Measurements from ENCODE around the gene MRS2. TPM values are rescaled to one million over a fixed set of nuclear protein-coding genes. Genes with fewer than 3 reads are reported as not detected.

Gene MRS2
- total RNA-seq, 1 donor from 2014 or later = 32.3 TPM

DNA sequence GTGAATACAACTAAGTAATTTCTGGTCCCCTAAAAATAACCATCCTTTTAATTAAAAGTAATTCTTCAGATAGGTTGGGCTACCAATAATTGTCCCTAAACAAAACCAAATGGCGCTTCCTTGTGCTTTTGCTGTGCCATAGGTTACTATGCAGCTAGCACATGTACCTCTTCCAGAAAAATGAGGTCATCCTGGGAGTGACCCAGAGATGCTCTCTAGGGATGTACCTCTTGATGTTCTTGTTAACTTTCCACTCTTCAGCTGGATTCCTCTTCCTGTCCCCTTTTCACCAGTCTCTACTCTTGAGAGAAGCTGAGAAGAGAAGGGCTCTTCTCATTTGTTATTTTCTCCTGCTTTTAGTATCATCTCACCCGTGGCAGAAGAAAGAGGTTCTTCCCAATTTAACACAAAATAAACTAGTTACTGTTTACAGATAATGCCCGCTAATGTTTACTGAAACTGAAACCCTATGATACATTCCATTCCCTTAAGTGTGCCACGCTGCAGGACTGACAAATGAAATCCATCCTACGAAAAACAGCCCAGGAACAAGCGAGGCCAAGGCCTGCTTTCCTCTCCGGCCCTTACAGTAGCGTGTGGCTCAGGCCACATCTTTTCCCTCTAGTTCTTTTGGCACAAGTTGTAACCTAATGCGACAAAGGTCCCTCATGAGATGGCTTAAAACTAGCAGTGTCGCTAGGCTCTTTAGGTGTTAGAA is 24.2 kb downstream of the MRS2 start:
- H3F3A ChIP-seq (ENCODE audit: low read depth) = no peaks in the 10 kb centered on the region
- H3K4me3 Mint-ChIP-seq = no peak overlapping the region
- no peaks in the 10 kb centered on the region for H3K4me1 ChIP-seq
- H3K79me2 ChIP-seq (ENCODE audit: low read depth) = no peaks in the 10 kb centered on the region
- H3K9me3 Mint-ChIP-seq = no peaks in the 10 kb centered on the region
- no peaks in the 10 kb centered on the region for H3K27me3 Mint-ChIP-seq (ENCODE audit: insufficient read depth, low read depth)
- peaks cover 7% of the 10 kb centered on the region for H3K36me3 Mint-ChIP-seq
- no peaks in the 10 kb centered on the region for H3K36me3 ChIP-seq
- DNase-seq (ENCODE audit: low spot score) = no peak
- H3K9me3 ChIP-seq (ENCODE audit: low read depth) = no peaks in the 10 kb centered on the region
- H3K27me3 ChIP-seq = no peaks in the 10 kb centered on the region
- TF ChIP-seq CTCF (IDR thresholded peaks at IDR 0.05) (no peak), EZH2 (IDR thresholded peaks at IDR 0.05) (no peak), EZH2phosphoT487 (IDR thresholded peaks at IDR 0.05) (no peak)
- H3K27ac ChIP-seq = no peak overlapping the region
- no peak overlapping the region for H3K9ac ChIP-seq
- no peak overlapping the region for H3K27ac Mint-ChIP-seq
- H3K4me3 ChIP-seq = no peak overlapping the region
- no peak overlapping the region for H2AFZ ChIP-seq (replicated peaks)
- no peaks in the 10 kb centered on the region for H3K4me1 Mint-ChIP-seq
- no peak overlapping the region for H3K4me2 ChIP-seq
- H4K20me1 ChIP-seq (ENCODE audit: low read depth) = no peaks in the 10 kb centered on the region

- no peak overlapping the region for H3K27ac Mint-ChIP-seq
- no peaks in the 10 kb centered on the region for H3F3A ChIP-seq (ENCODE audit: low read depth)
- no peaks in the 10 kb centered on the region for H3K27me3 ChIP-seq
- H3K9ac ChIP-seq = no peak overlapping the region
- H3K4me3 Mint-ChIP-seq = no peak overlapping the region
- DNase-seq (ENCODE audit: low spot score) = no peak
- H3K9me3 Mint-ChIP-seq = no peaks in the 10 kb centered on the region
- H3K36me3 ChIP-seq = no peaks in the 10 kb centered on the region
- no peak overlapping the region for H3K27ac ChIP-seq
- H3K27me3 Mint-ChIP-seq (ENCODE audit: insufficient read depth, low read depth) = no peaks in the 10 kb centered on the region
- H4K20me1 ChIP-seq (ENCODE audit: low read depth) = no peaks in the 10 kb centered on the region
- no peaks in the 10 kb centered on the region for H3K4me1 Mint-ChIP-seq
- no peak for TF ChIP-seq CTCF (IDR thresholded peaks at IDR 0.05)
- no peak for TF ChIP-seq EZH2phosphoT487 (IDR thresholded peaks at IDR 0.05)
- TF ChIP-seq EZH2 (IDR thresholded peaks at IDR 0.05) = no peak
- H3K4me2 ChIP-seq = no peak overlapping the region
- no peaks in the 10 kb centered on the region for H3K79me2 ChIP-seq (ENCODE audit: low read depth)
- no peaks in the 10 kb centered on the region for H3K9me3 ChIP-seq (ENCODE audit: low read depth)
- H3K36me3 Mint-ChIP-seq = peaks cover 6% of the 10 kb centered on the region
- H3K4me3 ChIP-seq = no peak overlapping the region
- no peak overlapping the region for H2AFZ ChIP-seq (replicated peaks)
- no peaks in the 10 kb centered on the region for H3K4me1 ChIP-seq
Measured at GRCh38 chr6:24428615-24429014, 25.9 kb downstream of the MRS2 start.

- no peak overlapping the region for H2AFZ ChIP-seq (replicated peaks)
- Mint-ChIP-seq H3K27ac (no peak overlapping the region), H3K4me1 (no peaks in the 10 kb centered on the region), H3K9me3 (no peaks in the 10 kb centered on the region), H3K36me3 (peaks cover 6% of the 10 kb centered on the region), H3K27me3 (ENCODE audit: insufficient read depth, low read depth) (no peaks in the 10 kb centered on the region), H3K4me3 (no peak overlapping the region)
- no peak for DNase-seq (ENCODE audit: low spot score)
- H3K9me3 ChIP-seq (ENCODE audit: low read depth) = no peaks in the 10 kb centered on the region
- H3F3A ChIP-seq (ENCODE audit: low read depth) = no peaks in the 10 kb centered on the region
- no peak overlapping the region for H3K4me3 ChIP-seq
- no peaks in the 10 kb centered on the region for H3K79me2 ChIP-seq (ENCODE audit: low read depth)
- no peaks in the 10 kb centered on the region for H3K36me3 ChIP-seq
- H4K20me1 ChIP-seq (ENCODE audit: low read depth) = no peaks in the 10 kb centered on the region
- no peak overlapping the region for H3K27ac ChIP-seq
- H3K4me2 ChIP-seq = no peak overlapping the region
- H3K27me3 ChIP-seq = no peaks in the 10 kb centered on the region
- TF ChIP-seq CTCF (IDR thresholded peaks at IDR 0.05) = no peak
- no peak for TF ChIP-seq EZH2phosphoT487 (IDR thresholded peaks at IDR 0.05)
- TF ChIP-seq EZH2 (IDR thresholded peaks at IDR 0.05) = no peak
- H3K4me1 ChIP-seq = no peaks in the 10 kb centered on the region
- no peak overlapping the region for H3K9ac ChIP-seq
Measured at GRCh38 chr6:24429146-24429545, 26.4 kb downstream of the MRS2 start.
